Ishikawa (cell line): Measurements from ENCODE around the gene TEN1.

Source experiments
- CREB1 ChIP-seq: IDR thresholded peaks from 2 replicates; pipeline ENCODE4 v1.6.1; 2012; ENCODE audit warnings: low read depth
- FOXM1 ChIP-seq: IDR thresholded peaks from 2 replicates; pipeline ENCODE4 v1.6.1; 2012; ENCODE audit warnings: low read depth, borderline replicate concordance
- RAD21 ChIP-seq: IDR thresholded peaks from 2 replicates; pipeline ENCODE4 v1.6.1; 2012; ENCODE audit warnings: low read depth
- ZBTB7A ChIP-seq: IDR thresholded peaks from 2 replicates; pipeline ENCODE4 v1.6.1; 2012; ENCODE audit warnings: low read depth
- TF ChIP-seq, protein P1 (sequence below): IDR thresholded peaks from 2 replicates; pipeline ENCODE4 v1.6.1; 2012
- TF ChIP-seq, protein P2 (sequence below): IDR thresholded peaks from 2 replicates; pipeline ENCODE4 v1.6.1; 2012

DNA sequence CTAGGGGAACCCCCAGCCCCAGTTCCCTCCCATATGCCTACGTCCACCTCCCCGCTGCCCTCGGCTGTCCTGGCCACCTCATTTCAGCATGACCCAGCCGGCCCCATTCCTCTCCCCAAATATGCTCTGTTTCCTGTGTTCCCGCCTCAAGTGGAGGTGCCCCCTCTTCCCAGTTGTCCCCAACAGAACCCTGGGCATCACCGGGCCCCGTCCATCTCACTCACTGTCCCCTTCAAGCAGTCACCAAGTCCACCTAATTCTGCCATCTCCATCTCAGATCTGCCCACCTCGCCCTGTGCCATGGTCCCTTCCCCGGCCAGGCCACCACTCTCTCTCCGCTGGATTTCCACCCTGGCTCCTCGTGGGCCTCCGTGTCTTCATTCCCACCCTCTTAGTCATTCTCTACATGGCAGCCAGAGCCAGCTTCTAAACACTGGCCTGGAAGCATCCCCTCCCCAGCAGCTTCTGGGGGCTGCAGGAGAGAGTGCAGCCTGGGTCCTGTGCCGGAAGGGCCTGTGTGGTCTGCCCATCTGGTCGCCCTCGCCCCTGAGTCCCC is 34.4 kb downstream of the TEN1 start:
- TF ChIP-seq ZBTB7A (no peak), CREB1 (no peak), FOXM1 (no peak), RAD21 (no peak)
- TF ChIP-seq, protein P1, sequence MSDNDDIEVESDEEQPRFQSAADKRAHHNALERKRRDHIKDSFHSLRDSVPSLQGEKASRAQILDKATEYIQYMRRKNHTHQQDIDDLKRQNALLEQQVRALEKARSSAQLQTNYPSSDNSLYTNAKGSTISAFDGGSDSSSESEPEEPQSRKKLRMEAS = no peak
- TF ChIP-seq, protein P2, sequence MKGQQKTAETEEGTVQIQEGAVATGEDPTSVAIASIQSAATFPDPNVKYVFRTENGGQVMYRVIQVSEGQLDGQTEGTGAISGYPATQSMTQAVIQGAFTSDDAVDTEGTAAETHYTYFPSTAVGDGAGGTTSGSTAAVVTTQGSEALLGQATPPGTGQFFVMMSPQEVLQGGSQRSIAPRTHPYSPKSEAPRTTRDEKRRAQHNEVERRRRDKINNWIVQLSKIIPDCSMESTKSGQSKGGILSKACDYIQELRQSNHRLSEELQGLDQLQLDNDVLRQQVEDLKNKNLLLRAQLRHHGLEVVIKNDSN = no peak
